HEK293 (cell line): ENCODE measurements around the gene BCOR.

Experiments
- CTCF ChIA-PET: fragments of 350-600 bp; formaldehyde crosslinking; extraction: SDS; loops from one replicate; lab custom pipeline; 2021; ENCODE audit warnings: antibody characterized with exemption; lab: Yijun Ruan, JAX
- POLR2A ChIA-PET: fragments of 300-600 bp; formaldehyde crosslinking; extraction: SDS; loops from one replicate; lab custom pipeline; 2020; ENCODE audit warnings: antibody characterized with exemption, inconsistent platforms; lab: Yijun Ruan, JAX
- H3K27ac ChIP-seq: fragments of 200-500 bp; sonication (Bioruptor generic); 2 replicates; pipeline ENCODE4 v1.5.1; 2014; ENCODE audit warnings: low read depth, low read length, control low read depth, inconsistent platforms; ENCODE audit errors: extremely low read depth
- H3K36me3 ChIP-seq, 2 experiments: fragments of 200-500 bp in 1 of 2; sonication (Bioruptor generic) in 1 of 2; 1 replicate in 1 of 2; 2 replicates in 1 of 2; pipeline ENCODE4 v1.5.1; 2014 to 2017; ENCODE audit warnings: inconsistent platforms in 2 of 2, low read length in 2 of 2; ENCODE audit not compliant: control insufficient read depth in 2 of 2, insufficient read depth in 1 of 2
- H3K4me1 ChIP-seq: fragments of 200-500 bp; sonication (Bioruptor generic); 2 replicates; pipeline ENCODE4 v1.5.1; 2014; ENCODE audit warnings: mild to moderate bottlenecking, low read length, inconsistent platforms; ENCODE audit not compliant: control insufficient read depth, insufficient read depth
- H3K4me3 ChIP-seq: 2 replicates; pipeline ENCODE4 v1.5.1; 2011; ENCODE audit warnings: low read depth, mild to moderate bottlenecking, control low read depth, low read length, moderate library complexity
- H3K9me3 ChIP-seq: fragments of 200-500 bp; sonication (Bioruptor generic); 2 replicates; pipeline ENCODE4 v1.5.1; 2014; ENCODE audit warnings: low read depth, low read length, inconsistent platforms; ENCODE audit not compliant: control insufficient read depth, insufficient read depth
- MYNN ChIP-seq: fragments of 450-650 bp; formaldehyde crosslinking; IDR thresholded peaks from 2 replicates; pipeline ENCODE4 v1.5.1; 2016; ENCODE audit warnings: missing biosample characterization, missing genetic modification characterization, borderline replicate concordance
- PRDM6 ChIP-seq: fragments of 450-650 bp; formaldehyde crosslinking; IDR thresholded peaks from 2 replicates; pipeline ENCODE4 v1.5.1; 2017; ENCODE audit warnings: missing biosample characterization, missing genetic modification characterization
- RBAK ChIP-seq: fragments of 450-650 bp; formaldehyde crosslinking; IDR thresholded peaks from 2 replicates; pipeline ENCODE4 v1.5.1; 2016; ENCODE audit warnings: missing biosample characterization, missing genetic modification characterization
- SCRT1 ChIP-seq: fragments of 450-650 bp; formaldehyde crosslinking; IDR thresholded peaks from 2 replicates; pipeline ENCODE4 v1.5.1; 2016; ENCODE audit warnings: missing biosample characterization, missing genetic modification characterization, borderline replicate concordance
- TRIM28 ChIP-seq: IDR thresholded peaks from 2 replicates; pipeline ENCODE4 v1.6.1; 2011; ENCODE audit warnings: low read length, control low read depth, borderline replicate concordance
- YY2 ChIP-seq: fragments of 450-650 bp; formaldehyde crosslinking; IDR thresholded peaks from 2 replicates; pipeline ENCODE4 v1.5.1; 2016; ENCODE audit warnings: missing biosample characterization, missing genetic modification characterization
- ZFHX2 ChIP-seq: fragments of 450-650 bp; formaldehyde crosslinking; conservative IDR thresholded peaks from 2 replicates; pipeline ENCODE4 v1.5.1; 2016; ENCODE audit warnings: missing biosample characterization, missing genetic modification characterization
- ZNF114 ChIP-seq: fragments of 450-650 bp; formaldehyde crosslinking; IDR thresholded peaks from 2 replicates; pipeline ENCODE4 v1.5.0; 2017; ENCODE audit warnings: missing biosample characterization, missing genetic modification characterization
- ZNF19 ChIP-seq: fragments of 450-650 bp; formaldehyde crosslinking; IDR thresholded peaks from 2 replicates; pipeline ENCODE4; 2016; ENCODE audit warnings: missing biosample characterization, missing genetic modification characterization, low read depth
- ZSCAN18 ChIP-seq: fragments of 450-650 bp; formaldehyde crosslinking; IDR thresholded peaks from 2 replicates; pipeline ENCODE4 v1.5.1; 2016; ENCODE audit warnings: missing biosample characterization, missing genetic modification characterization
- TF ChIP-seq, protein P1 (sequence below): fragments of 450-650 bp; formaldehyde crosslinking; conservative IDR thresholded peaks from 2 replicates; pipeline ENCODE4 v1.5.1; 2016; ENCODE audit warnings: low read depth, missing biosample characterization, missing genetic modification characterization
- TF ChIP-seq, protein P2 (sequence below): fragments of 450-650 bp; formaldehyde crosslinking; IDR thresholded peaks from 2 replicates; pipeline ENCODE4 v1.5.1; 2016; ENCODE audit warnings: missing biosample characterization, missing genetic modification characterization

Gene BCOR

GRCh38 chrX:40004921-40005291, 92.9 kb downstream of the BCOR start (continued):
- TF ChIP-seq, protein P1, sequence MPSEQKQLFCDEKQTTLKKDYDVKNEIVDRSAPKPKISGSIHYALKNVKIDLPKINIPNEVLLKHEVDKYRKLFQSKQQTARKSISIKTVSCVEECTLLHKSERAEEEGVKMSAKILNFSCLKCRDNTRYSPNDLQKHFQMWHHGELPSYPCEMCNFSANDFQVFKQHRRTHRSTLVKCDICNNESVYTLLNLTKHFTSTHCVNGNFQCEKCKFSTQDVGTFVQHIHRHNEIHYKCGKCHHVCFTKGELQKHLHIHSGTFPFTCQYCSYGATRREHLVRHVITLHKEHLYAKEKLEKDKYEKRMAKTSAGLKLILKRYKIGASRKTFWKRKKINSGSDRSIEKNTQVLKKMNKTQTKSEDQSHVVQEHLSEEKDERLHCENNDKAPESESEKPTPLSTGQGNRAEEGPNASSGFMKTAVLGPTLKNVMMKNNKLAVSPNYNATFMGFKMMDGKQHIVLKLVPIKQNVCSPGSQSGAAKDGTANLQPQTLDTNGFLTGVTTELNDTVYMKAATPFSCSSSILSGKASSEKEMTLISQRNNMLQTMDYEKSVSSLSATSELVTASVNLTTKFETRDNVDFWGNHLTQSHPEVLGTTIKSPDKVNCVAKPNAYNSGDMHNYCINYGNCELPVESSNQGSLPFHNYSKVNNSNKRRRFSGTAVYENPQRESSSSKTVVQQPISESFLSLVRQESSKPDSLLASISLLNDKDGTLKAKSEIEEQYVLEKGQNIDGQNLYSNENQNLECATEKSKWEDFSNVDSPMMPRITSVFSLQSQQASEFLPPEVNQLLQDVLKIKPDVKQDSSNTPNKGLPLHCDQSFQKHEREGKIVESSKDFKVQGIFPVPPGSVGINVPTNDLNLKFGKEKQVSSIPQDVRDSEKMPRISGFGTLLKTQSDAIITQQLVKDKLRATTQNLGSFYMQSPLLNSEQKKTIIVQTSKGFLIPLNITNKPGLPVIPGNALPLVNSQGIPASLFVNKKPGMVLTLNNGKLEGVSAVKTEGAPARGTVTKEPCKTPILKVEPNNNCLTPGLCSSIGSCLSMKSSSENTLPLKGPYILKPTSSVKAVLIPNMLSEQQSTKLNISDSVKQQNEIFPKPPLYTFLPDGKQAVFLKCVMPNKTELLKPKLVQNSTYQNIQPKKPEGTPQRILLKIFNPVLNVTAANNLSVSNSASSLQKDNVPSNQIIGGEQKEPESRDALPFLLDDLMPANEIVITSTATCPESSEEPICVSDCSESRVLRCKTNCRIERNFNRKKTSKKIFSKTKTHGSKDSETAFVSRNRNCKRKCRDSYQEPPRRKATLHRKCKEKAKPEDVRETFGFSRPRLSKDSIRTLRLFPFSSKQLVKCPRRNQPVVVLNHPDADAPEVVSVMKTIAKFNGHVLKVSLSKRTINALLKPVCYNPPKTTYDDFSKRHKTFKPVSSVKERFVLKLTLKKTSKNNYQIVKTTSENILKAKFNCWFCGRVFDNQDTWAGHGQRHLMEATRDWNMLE (tag by site-specific recombination): no peak
- TF ChIP-seq, protein P2, sequence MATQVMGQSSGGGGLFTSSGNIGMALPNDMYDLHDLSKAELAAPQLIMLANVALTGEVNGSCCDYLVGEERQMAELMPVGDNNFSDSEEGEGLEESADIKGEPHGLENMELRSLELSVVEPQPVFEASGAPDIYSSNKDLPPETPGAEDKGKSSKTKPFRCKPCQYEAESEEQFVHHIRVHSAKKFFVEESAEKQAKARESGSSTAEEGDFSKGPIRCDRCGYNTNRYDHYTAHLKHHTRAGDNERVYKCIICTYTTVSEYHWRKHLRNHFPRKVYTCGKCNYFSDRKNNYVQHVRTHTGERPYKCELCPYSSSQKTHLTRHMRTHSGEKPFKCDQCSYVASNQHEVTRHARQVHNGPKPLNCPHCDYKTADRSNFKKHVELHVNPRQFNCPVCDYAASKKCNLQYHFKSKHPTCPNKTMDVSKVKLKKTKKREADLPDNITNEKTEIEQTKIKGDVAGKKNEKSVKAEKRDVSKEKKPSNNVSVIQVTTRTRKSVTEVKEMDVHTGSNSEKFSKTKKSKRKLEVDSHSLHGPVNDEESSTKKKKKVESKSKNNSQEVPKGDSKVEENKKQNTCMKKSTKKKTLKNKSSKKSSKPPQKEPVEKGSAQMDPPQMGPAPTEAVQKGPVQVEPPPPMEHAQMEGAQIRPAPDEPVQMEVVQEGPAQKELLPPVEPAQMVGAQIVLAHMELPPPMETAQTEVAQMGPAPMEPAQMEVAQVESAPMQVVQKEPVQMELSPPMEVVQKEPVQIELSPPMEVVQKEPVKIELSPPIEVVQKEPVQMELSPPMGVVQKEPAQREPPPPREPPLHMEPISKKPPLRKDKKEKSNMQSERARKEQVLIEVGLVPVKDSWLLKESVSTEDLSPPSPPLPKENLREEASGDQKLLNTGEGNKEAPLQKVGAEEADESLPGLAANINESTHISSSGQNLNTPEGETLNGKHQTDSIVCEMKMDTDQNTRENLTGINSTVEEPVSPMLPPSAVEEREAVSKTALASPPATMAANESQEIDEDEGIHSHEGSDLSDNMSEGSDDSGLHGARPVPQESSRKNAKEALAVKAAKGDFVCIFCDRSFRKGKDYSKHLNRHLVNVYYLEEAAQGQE: no peak
- TF ChIP-seq MYNN (tag by site-specific recombination) (no peak), ZSCAN18 (tag by site-specific recombination) (no peak), SCRT1 (no peak), RBAK (tag by site-specific recombination) (no peak), YY2 (tag by site-specific recombination) (no peak)
- TF ChIP-seq, all 188 proteins: peak for 0

DNA sequence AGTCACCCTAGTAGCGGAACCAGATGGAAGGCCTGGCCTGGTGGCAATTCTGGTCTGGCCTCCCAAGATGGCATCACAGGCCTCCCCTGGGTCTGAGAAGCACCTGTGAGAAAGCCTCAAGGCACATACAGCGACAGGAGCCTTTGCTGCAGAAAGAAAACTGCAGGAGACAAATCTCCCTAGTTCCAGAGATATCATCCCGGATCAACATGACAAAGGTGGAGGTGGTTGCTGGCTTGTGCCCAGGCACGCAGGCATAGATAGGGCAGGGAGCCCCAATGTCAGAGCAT, 93.6 kb downstream of the BCOR start:
- no peak for TF ChIP-seq ZNF114
- no peak for TF ChIP-seq ZNF19
- no peak for TF ChIP-seq ZFHX2 (tag by site-specific recombination)
- TF ChIP-seq TRIM28: no peak
- no peak for TF ChIP-seq PRDM6 (tag by site-specific recombination)
- TF ChIP-seq, all 188 proteins: peak for 0
- POLR2A ChIA-PET: no interaction called here
- Histone ChIP-seq H3K36me3 (no peaks in the 10 kb centered on the region), H3K4me3 (no peak overlapping the region), H3K27ac (no peak overlapping the region), H3K4me1 (peaks cover 5% of the 10 kb centered on the region; the same call in 1 of the 2 replicates), H3K9me3 (no peaks in the 10 kb centered on the region)
- CTCF ChIA-PET: no interaction called here
